Ramos (cell line): ENCODE data around the gene HLA-F.

Experiments
- in situ Hi-C: fragments of 300-500 bp; cut with MboI; formaldehyde crosslinking; loops from one replicate; pipeline ENCODE4 v1.14.3; 2022; ENCODE audit warnings: low sequenced_read_pairs; ENCODE audit not compliant: unreplicated experiment

The HLA-F gene

GRCh38 chr6:29758761-29759160, 35.5 kb downstream of the HLA-F start:
- in situ Hi-C loops: no loop called here

GRCh38 chr6:29759457-29759856, 36.2 kb downstream of the HLA-F start:
- in situ Hi-C loops: no loop called here

- in situ Hi-C loops: no loop called here
Observed at GRCh38 chr6:29760328-29760727, 37.1 kb downstream of the HLA-F start.

GRCh38 chr6:29762051-29762450, 38.8 kb downstream of the HLA-F start:
- in situ Hi-C loops: no loop called here

- in situ Hi-C loops: no loop called here
Observed at GRCh38 chr6:29762781-29763214, 39.6 kb downstream of the HLA-F start.

DNA sequence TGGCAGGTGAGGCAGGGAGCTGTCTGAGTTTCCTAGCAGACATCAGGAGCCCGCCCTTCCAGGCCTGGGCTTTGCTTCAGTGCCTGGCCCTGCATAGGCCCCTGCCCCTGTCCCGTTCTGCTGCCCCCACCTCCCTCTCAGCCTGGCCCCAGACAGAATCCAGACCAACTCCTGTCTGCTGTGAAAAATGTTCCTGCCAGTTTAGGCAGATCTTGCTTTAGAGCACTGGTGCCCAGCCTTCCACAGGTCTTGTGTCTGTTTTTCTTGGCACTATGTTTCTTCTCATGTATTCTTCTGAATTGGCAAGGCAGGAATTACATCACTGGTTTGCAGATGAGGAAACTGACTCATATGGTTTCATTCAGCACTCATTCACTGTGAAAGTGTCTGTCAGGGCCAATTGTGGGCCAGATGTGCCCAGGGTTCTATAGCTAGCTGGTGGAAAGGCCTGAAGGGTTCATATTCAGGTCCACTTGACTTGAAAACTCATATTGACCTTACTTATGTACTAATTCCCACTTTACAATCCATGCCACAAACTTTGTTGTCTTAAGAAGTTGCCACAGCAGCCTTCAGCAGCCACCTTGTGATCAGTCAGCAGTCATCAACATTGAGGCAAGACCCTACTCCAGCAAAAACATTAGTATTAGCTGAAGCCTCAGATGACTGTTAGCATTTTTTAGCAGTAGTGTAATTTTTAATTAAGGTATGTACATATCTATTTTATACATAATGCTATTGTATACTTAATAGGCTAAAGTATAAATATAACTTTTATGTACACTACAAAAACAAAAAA, 40.5 kb downstream of the HLA-F start:
- in situ Hi-C loops: no loop called here

DNA sequence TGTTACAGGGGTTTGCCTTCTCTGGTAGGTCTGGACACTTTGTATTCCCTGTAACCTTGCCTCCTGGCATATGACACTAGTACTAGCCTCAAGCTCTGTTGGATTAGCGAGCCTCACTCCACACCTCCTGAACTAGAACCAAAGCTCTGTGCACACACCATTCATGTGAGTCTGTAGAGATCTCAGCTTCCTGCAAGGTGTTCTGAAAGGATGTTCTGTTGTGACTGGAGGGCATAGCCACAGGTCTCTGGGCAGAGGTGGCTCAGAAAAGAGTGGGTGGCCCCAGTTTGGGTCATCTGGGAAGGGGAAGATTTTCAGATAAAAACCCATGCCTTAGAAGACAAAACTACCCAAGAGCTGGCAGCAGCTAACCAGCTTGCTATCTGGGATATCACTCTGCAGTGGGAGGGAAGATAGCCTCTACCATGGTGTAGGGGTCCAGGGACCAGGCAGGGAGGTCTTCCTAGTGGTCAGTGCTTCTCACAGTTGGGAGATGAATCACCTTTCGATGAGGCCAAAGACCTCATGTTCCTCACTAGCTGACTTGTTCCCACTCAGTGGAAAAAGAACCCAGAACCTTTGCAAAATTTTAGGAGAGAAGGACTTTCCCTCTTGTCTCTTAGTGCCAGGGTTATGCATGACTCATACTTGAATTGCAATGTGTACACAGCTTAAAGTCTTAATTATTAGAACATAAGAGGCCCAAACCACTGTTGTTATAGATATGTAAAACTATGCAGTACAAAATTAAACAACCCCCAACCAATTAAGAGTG, 41.4 kb downstream of the HLA-F start:
- in situ Hi-C loops: no loop called here

GRCh38 chr6:29769336-29769735, 46.1 kb downstream of the HLA-F start:
- in situ Hi-C loops: no loop called here

GRCh38 chr6:29770306-29770705, 47.1 kb downstream of the HLA-F start:
- in situ Hi-C loops: no loop called here

GRCh38 chr6:29776684-29777083, 53.5 kb downstream of the HLA-F start:
- in situ Hi-C loops: no loop called here
